ENCODE data around the gene FLAD1. TPM values are rescaled to one million over a fixed set of nuclear protein-coding genes. Genes with fewer than 3 reads are reported as not detected.
A peak's percentile ranks its signal among the peaks of the same experiment; 100 is the strongest.

The FLAD1 gene
- total RNA-seq, 1 experiment from 2014 or later = 72.8 TPM

DNA sequence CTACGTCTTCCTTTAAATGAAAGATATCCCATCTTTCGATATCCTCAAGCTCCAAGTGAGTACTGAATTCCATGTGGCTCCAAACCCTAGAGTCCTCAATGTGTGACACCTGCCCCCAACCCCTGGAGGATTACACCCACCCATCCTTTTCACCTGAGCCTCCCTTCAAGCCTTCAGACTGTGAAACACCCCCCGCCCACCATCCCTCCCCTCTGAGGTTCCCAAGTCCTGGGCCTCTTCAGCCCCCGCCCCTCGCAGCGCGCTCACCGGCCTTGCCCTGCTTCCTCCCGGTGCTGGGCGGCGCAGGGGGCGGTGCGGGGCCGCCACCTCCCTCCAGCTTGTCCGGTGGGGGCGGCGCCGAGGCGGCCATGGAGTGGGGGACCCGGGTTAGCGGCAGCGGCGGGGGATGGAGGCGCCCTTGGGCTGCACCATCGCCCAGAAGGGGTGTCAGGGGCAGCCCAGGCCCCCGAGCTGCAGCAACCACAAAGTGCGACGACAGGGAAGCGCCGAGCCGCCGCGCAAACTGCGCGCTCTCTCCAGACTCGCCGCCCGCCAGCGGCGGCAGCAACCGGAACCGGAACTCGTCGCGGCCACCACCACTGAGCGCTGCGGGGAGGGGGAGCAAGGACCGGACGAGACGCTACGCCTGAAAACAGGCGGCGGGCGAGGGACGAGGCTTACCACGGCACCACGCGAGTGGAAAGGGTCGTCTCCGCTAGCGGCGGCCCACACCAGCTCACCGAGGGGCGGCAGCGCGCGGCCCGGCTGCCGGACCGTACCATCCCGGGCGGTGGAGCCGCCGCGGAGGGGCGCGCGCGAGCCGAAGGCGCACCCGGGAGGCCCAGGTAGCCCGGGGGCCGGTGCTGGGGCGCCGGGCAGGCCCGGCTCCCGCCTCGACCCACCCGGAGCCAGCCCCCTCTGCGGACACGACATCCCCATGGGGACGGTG lies 21.7 kb upstream of the FLAD1 start, which contains the start of gene PYGO2:
TSS of gene PYGO2 (minus strand) at position 576 of the 949 bp plus-strand sequence. CDS start at position 370, 206 bp downstream.
- Histone ChIP-seq H3K27ac (ENCODE audit: low read length) (peak within 1 kb of the TSS; percentile 96), H3K4me1 (ENCODE audit: control insufficient read depth, insufficient read depth, low read length) (peaks cover 38% of the 10 kb centered on the region), H3K4me3 (ENCODE audit: low read depth in 2 of 2, low read length in 2 of 2) (peak within 1 kb of the TSS; percentile 64 to 66), H3K36me3 (ENCODE audit: control insufficient read depth, insufficient read depth, low read length) (peaks cover 15% of the 10 kb centered on the region), H3K9me3 (ENCODE audit: control insufficient read depth, insufficient read depth, low read depth, low read length) (no peaks in the 10 kb centered on the region), H3K27me3 (ENCODE audit: control insufficient read depth, insufficient read depth, low read length) (no peaks in the 10 kb centered on the region)
- ChIA-PET POLR2A (interaction anchor here (0.9 to 1.2 kb wide), 2 partner anchors 9 to 24 kb away, joined by 3 to 4 read pairs; partner anchors contain the start of gene SHC1), CTCF (interaction anchor here (0.6 to 0.9 kb wide), 2 partner anchors 9 to 51 kb away, joined by 3 to 4 read pairs; partner anchors contain the start of gene SHC1)
- DNase-seq (ENCODE audit: low read depth, low spot score) (no peak), ATAC-seq (peak; percentile 86)
- TF ChIP-seq CTCF (IDR thresholded peaks at IDR 0.05) = peak; percentile 91; the same call in 1 of the 2 replicates
- no peak for TF ChIP-seq REST (IDR thresholded peaks at IDR 0.05; ENCODE audit: insufficient read depth in 1 of 2, low read depth in 2 of 2, low read length in 1 of 2)
- TF ChIP-seq SIN3A (IDR thresholded peaks at IDR 0.05; ENCODE audit: borderline replicate concordance, insufficient read depth, low read depth, low read length) = 0 out of 2 replicates have a peak, but pooled peaks have one; percentile 31
- TF ChIP-seq POLR2AphosphoS5 (IDR thresholded peaks at IDR 0.05; ENCODE audit: low read depth, low read length) = peak; percentile 94
- intact Hi-C loops (cut with micrococcal nuclease; ENCODE audit: unreplicated experiment) (no loop called here), in situ Hi-C loops (cut with HindIII; ENCODE audit: low pct_unique_long_range_greater_than_20kb, low sequenced_read_pairs) (no loop called here)
- no TSS peak for BruUV-seq (replicated peaks)

GRCh38 chr1:154962156-154962749 lies 20.9 kb upstream of the FLAD1 start:
- POLR2A ChIA-PET = no interaction called here
- DNase-seq (ENCODE audit: low read depth, low spot score) = no peak
- BruUV-seq (replicated peaks) = TSS peak; percentile 88
- CTCF ChIA-PET = interaction anchor here (0.6 kb wide), 1 partner anchor 33 kb away, joined by 12 read pairs; no protein-coding TSS in a partner anchor
- H3K27ac ChIP-seq (ENCODE audit: low read length) = peak overlapping the region; percentile 96
- H3K9me3 ChIP-seq (ENCODE audit: control insufficient read depth, insufficient read depth, low read depth, low read length) = no peaks in the 10 kb centered on the region
- peaks cover 20% of the 10 kb centered on the region for H3K36me3 ChIP-seq (ENCODE audit: control insufficient read depth, insufficient read depth, low read length)
- no peaks in the 10 kb centered on the region for H3K27me3 ChIP-seq (ENCODE audit: control insufficient read depth, insufficient read depth, low read length)
- intact Hi-C loops (cut with micrococcal nuclease; ENCODE audit: unreplicated experiment) = no loop called here
- TF ChIP-seq SIN3A (IDR thresholded peaks at IDR 0.05; ENCODE audit: borderline replicate concordance, insufficient read depth, low read depth, low read length) (0 out of 2 replicates have a peak, but pooled peaks have one; percentile 22), POLR2AphosphoS5 (IDR thresholded peaks at IDR 0.05; ENCODE audit: low read depth, low read length) (no peak; the same call in 1 of the 2 replicates), REST (IDR thresholded peaks at IDR 0.05; ENCODE audit: insufficient read depth in 1 of 2, low read depth in 2 of 2, low read length in 1 of 2) (no peak), CTCF (IDR thresholded peaks at IDR 0.05) (no peak)
- peaks cover 33% of the 10 kb centered on the region for H3K4me1 ChIP-seq (ENCODE audit: control insufficient read depth, insufficient read depth, low read length)
- peak; percentile 47 for ATAC-seq
- peak overlapping the region; percentile 64 to 66 for H3K4me3 ChIP-seq (ENCODE audit: low read depth in 2 of 2, low read length in 2 of 2)
- in situ Hi-C loops (cut with HindIII; ENCODE audit: low pct_unique_long_range_greater_than_20kb, low sequenced_read_pairs) = no loop called here

Data from Panc1 (cell line).